IMR-90 (cell line): ENCODE results near the gene RNH1. TPM values are rescaled to one million over a fixed set of nuclear protein-coding genes. Genes with fewer than 3 reads are reported as not detected.

Experiments
- ATAC-seq: fragments of 200-7000 bp; cut with Tn5 transposase; 2 replicates; pipeline ENCODE4 v1.9.1; 2020; ENCODE audit warnings: low read depth, mild to moderate bottlenecking, moderate library complexity
- BruUV-seq: library from RNA; stranded (reverse); fragments of 400-500 nt; replicated peaks from 2 replicates; lab custom pipeline; 2021; lab: Mats Ljungman, UMichigan
- CTCF ChIA-PET: fragments of 300-600 bp; formaldehyde crosslinking; extraction: SDS; loops from one replicate; lab custom pipeline; 2021; ENCODE audit warnings: antibody characterized with exemption; lab: Yijun Ruan, JAX
- POLR2A ChIA-PET: fragments of 300-600 bp; sonication (Branson Sonifier 250); formaldehyde crosslinking; loops from one replicate; lab custom pipeline; 2022; ENCODE audit warnings: antibody characterized with exemption; ENCODE audit not compliant: unreplicated experiment; lab: Charles Lee
- DNase-seq: peaks from one replicate; pipeline ENCODE4 v3.0.0; 2013
- H2AFZ ChIP-seq: replicated peaks from 2 replicates; pipeline ENCODE3; 2013; ENCODE audit warnings: low read length, mild to moderate bottlenecking; ENCODE audit not compliant: poor library complexity
- H2AK5ac ChIP-seq: 2 replicates; pipeline ENCODE4 v1.6.1; 2013; ENCODE audit warnings: low read depth, low read length, inconsistent platforms
- H2AK9ac ChIP-seq: replicated peaks from 2 replicates; pipeline ENCODE3; 2013; ENCODE audit warnings: mild to moderate bottlenecking, low read depth, low read length, moderate library complexity; ENCODE audit not compliant: poor library complexity
- H2BK120ac ChIP-seq: 2 replicates; pipeline ENCODE4 v1.6.1; 2013; ENCODE audit warnings: low read depth, low read length, inconsistent platforms
- H2BK15ac ChIP-seq: 3 replicates; pipeline ENCODE4 v1.6.1; 2013; ENCODE audit warnings: low read depth, low read length, inconsistent platforms
- H2BK20ac ChIP-seq: 2 replicates; pipeline ENCODE4 v1.6.1; 2013; ENCODE audit warnings: low read depth, mild to moderate bottlenecking, inconsistent platforms, low read length, moderate library complexity
- H2BK5ac ChIP-seq: 2 replicates; pipeline ENCODE4 v1.6.1; 2013; ENCODE audit warnings: mild to moderate bottlenecking, low read depth, low read length, inconsistent platforms; ENCODE audit not compliant: poor library complexity, severe bottlenecking
- H3K14ac ChIP-seq: replicated peaks from 2 replicates; pipeline ENCODE4 v1.6.1; 2013; ENCODE audit warnings: low read depth, low read length, inconsistent platforms
- H3K18ac ChIP-seq: 2 replicates; pipeline ENCODE4 v1.6.1; 2013; ENCODE audit warnings: low read depth, low read length, control low read depth
- H3K23ac ChIP-seq: 2 replicates; pipeline ENCODE4 v1.6.1; 2013; ENCODE audit warnings: low read depth, low read length, inconsistent platforms
- H3K27ac ChIP-seq: 2 replicates; pipeline ENCODE4 v1.5.1; 2013; ENCODE audit warnings: mild to moderate bottlenecking, control low read depth, low read length; ENCODE audit not compliant: insufficient read depth
- H3K27me3 ChIP-seq: 2 replicates; pipeline ENCODE4 v1.6.1; 2013; ENCODE audit warnings: low read length; ENCODE audit not compliant: control insufficient read depth, insufficient read depth
- H3K36me3 ChIP-seq: 2 replicates; pipeline ENCODE4 v1.6.1; 2013; ENCODE audit warnings: low read length, mixed read lengths; ENCODE audit not compliant: control insufficient read depth, insufficient read depth
- H3K4ac ChIP-seq: 2 replicates; pipeline ENCODE4 v1.6.1; 2013; ENCODE audit warnings: low read depth, low read length, inconsistent platforms
- H3K4me1 ChIP-seq: 2 replicates; pipeline ENCODE4 v1.6.1; 2013; ENCODE audit warnings: low read length, mixed read lengths; ENCODE audit not compliant: control insufficient read depth, insufficient read depth
- H3K4me2 ChIP-seq: 2 replicates; pipeline ENCODE4 v1.6.1; 2013; ENCODE audit warnings: low read depth, mild to moderate bottlenecking, control low read depth, low read length, moderate library complexity
- H3K4me3 ChIP-seq: 2 replicates; pipeline ENCODE4 v1.5.1; 2013; ENCODE audit warnings: low read depth, mild to moderate bottlenecking, control low read depth, low read length, moderate library complexity; ENCODE audit not compliant: insufficient read depth
- H3K56ac ChIP-seq: 2 replicates; pipeline ENCODE4 v1.6.1; 2013; ENCODE audit warnings: low read length, inconsistent platforms; ENCODE audit not compliant: insufficient read depth; ENCODE audit errors: extremely low read depth
- H3K79me1 ChIP-seq, 2 experiments: 2 replicates each; pipeline ENCODE4 v1.6.1; 2013; ENCODE audit warnings: low read length in 2 of 2, inconsistent platforms in 1 of 2, low read depth in 1 of 2
- H3K9ac ChIP-seq: 2 replicates; pipeline ENCODE4 v1.6.1; 2013; ENCODE audit warnings: low read depth, low read length, control low read depth
- H3K9me1 ChIP-seq: 2 replicates; pipeline ENCODE4 v1.6.1; 2013; ENCODE audit warnings: low read length, inconsistent platforms; ENCODE audit not compliant: insufficient read depth
- H3K9me3 ChIP-seq: 2 replicates; pipeline ENCODE4 v1.6.1; 2013; ENCODE audit warnings: low read length; ENCODE audit not compliant: control insufficient read depth, insufficient read depth
- H4K20me1 ChIP-seq: 2 replicates; pipeline ENCODE4 v1.6.1; 2013; ENCODE audit warnings: low read length, inconsistent platforms; ENCODE audit not compliant: insufficient read depth
- H4K5ac ChIP-seq: 2 replicates; pipeline ENCODE4 v1.6.1; 2013; ENCODE audit warnings: mild to moderate bottlenecking, low read depth, low read length, control low read depth
- H4K8ac ChIP-seq, 2 experiments: 2 replicates each; pipeline ENCODE4 v1.6.1; 2013; ENCODE audit warnings: low read depth in 2 of 2, low read length in 2 of 2, control low read depth in 1 of 2, inconsistent platforms in 1 of 2
- H4K91ac ChIP-seq: 2 replicates; pipeline ENCODE4 v1.6.1; 2013; ENCODE audit warnings: low read depth, low read length, inconsistent platforms; ENCODE audit not compliant: insufficient read depth
- BHLHE40 ChIP-seq: fragments of 150-350 bp; IDR thresholded peaks from 2 replicates; pipeline ENCODE4 v1.6.1; 2016; ENCODE audit warnings: mild to moderate bottlenecking, low read depth, low read length
- CEBPB ChIP-seq: IDR thresholded peaks from 2 replicates; pipeline ENCODE4 v1.6.1; 2012; ENCODE audit warnings: low read depth, low read length, improper control_type of control experiment
- CHD1 ChIP-seq: IDR thresholded peaks from 2 replicates; pipeline ENCODE4 v1.6.1; 2012; ENCODE audit warnings: low read depth, low read length, improper control_type of control experiment
- CTCF ChIP-seq: conservative IDR thresholded peaks from 2 replicates; pipeline ENCODE4 v1.5.1; 2012; ENCODE audit warnings: mild to moderate bottlenecking, low read depth, low read length, improper control_type of control experiment
- FOS ChIP-seq: fragments of 150-350 bp; IDR thresholded peaks from 2 replicates; pipeline ENCODE4 v1.6.1; 2016; ENCODE audit warnings: low read depth, low read length
- MAFK ChIP-seq: IDR thresholded peaks from 2 replicates; pipeline ENCODE4 v1.6.1; 2012; ENCODE audit warnings: low read depth, low read length, improper control_type of control experiment
- MAZ ChIP-seq: IDR thresholded peaks from 2 replicates; pipeline ENCODE4 v1.6.1; 2012; ENCODE audit warnings: low read depth, mild to moderate bottlenecking, low read length, improper control_type of control experiment, moderate library complexity, borderline replicate concordance
- NFE2L2 ChIP-seq: fragments of 150-350 bp; IDR thresholded peaks from 2 replicates; pipeline ENCODE4 v1.6.1; 2016; ENCODE audit warnings: low read depth, mild to moderate bottlenecking, low read length
- POLR2A ChIP-seq: IDR thresholded peaks from 2 replicates; pipeline ENCODE4 v1.6.1; 2012; ENCODE audit warnings: mild to moderate bottlenecking, low read depth, low read length
- RAD21 ChIP-seq: IDR thresholded peaks from 2 replicates; pipeline ENCODE4 v1.6.1; 2012; ENCODE audit warnings: low read length, improper control_type of control experiment
- RCOR1 ChIP-seq: IDR thresholded peaks from 2 replicates; pipeline ENCODE4 v1.6.1; 2012; ENCODE audit warnings: mild to moderate bottlenecking, low read length, improper control_type of control experiment; ENCODE audit not compliant: insufficient replicate concordance
- RFX5 ChIP-seq: IDR thresholded peaks from 2 replicates; pipeline ENCODE4 v1.8.0; 2012; ENCODE audit warnings: low read depth, mild to moderate bottlenecking, low read length, moderate library complexity
- SMC3 ChIP-seq: fragments of 150-350 bp; IDR thresholded peaks from 2 replicates; pipeline ENCODE4 v1.6.1; 2016; ENCODE audit warnings: low read depth, mild to moderate bottlenecking, antibody characterized with exemption, low read length, moderate library complexity
- USF2 ChIP-seq: fragments of 150-350 bp; IDR thresholded peaks from 2 replicates; pipeline ENCODE4 v1.6.1; 2017; ENCODE audit warnings: mild to moderate bottlenecking, antibody characterized with exemption, low read length, low read depth
- WGBS, 2 experiments: methylation state at CpG; one replicate each; pipeline versions ENCODE4 v1.1.5 to v1.1.7; 2013; ENCODE audit warnings: missing lambda C conversion rate in 2 of 2; ENCODE audit not compliant: insufficient read length in 1 of 2; ENCODE audit errors: extremely low coverage in 2 of 2; 5-methylcytosine and 5-hydroxymethylcytosine counted together
- dilution Hi-C: fragments of 300-500 bp; cut with HindIII; formaldehyde crosslinking; loops from one replicate; pipeline ENCODE4 v1.14.3; 2018; ENCODE audit warnings: low sequenced_read_pairs; ENCODE audit not compliant: unreplicated experiment
- in situ Hi-C: fragments of 300-500 bp; cut with MboI; formaldehyde crosslinking; loops from 3 replicates; pipeline ENCODE4 v1.14.3; 2019; ENCODE audit warnings: low sequenced_read_pairs, inconsistent platforms, mixed read lengths
- intact Hi-C: fragments of 100-400 bp; cut with micrococcal nuclease; formaldehyde crosslinking; loops from 2 replicates; pipeline ENCODE4 v1.10.0; 2022
- polyA plus RNA-seq, 3 experiments: library from polyadenylated mRNA; depleted of rRNA; stranded (reverse); fragments of >200 nt; gene quantifications; 2 replicates each; pipeline ENCODE4 v1.2.3, GENCODE V29; 2012; ENCODE audit warnings: low replicate concordance in 1 of 3
- total RNA-seq: library from RNA; depleted of rRNA; stranded (reverse); fragments of >200 nt; gene quantifications from 2 replicates; pipeline ENCODE4 v1.2.3, GENCODE V29; 2012

The RNH1 gene
- total and polyA plus RNA-seq, 2 of the 4 experiments (the other 2 are of a cell fraction) = 138 to 247 TPM

GRCh38 chr11:551596-551995 lies 44.6 kb upstream of the RNH1 start (continued):
- TF ChIP-seq USF2 (no peak), MAFK (no peak)

GRCh38 chr11:551131-551530 lies 44.1 kb upstream of the RNH1 start:
- no peak overlapping the region for H2BK120ac ChIP-seq
- no peak overlapping the region for H2AK9ac ChIP-seq
- no peak overlapping the region for H4K91ac ChIP-seq
- no peak overlapping the region for H3K4me2 ChIP-seq
- H4K8ac ChIP-seq = no peak overlapping the region
- H3K18ac ChIP-seq = no peak overlapping the region
- H3K9me1 ChIP-seq = no peaks in the 10 kb centered on the region
- no peak overlapping the region for H2BK20ac ChIP-seq
- peaks cover 2% of the 10 kb centered on the region; the same call in 1 of the 2 replicates for H3K36me3 ChIP-seq
- ChIA-PET POLR2A (no interaction called here), CTCF (no interaction called here)
- in situ Hi-C loops (no loop called here), dilution Hi-C loops (no loop called here), intact Hi-C loops (loop anchor here (10.0 kb wide), 1 partner anchor 174 kb away; no protein-coding TSS in a partner anchor)
- no peaks in the 10 kb centered on the region for H3K79me1 ChIP-seq
- BruUV-seq = no TSS peak
- H2AFZ ChIP-seq = no peak overlapping the region
- ATAC-seq (no peak), DNase-seq (no peak)
- H3K27me3 ChIP-seq = peaks cover 27% of the 10 kb centered on the region
- no peaks in the 10 kb centered on the region for H3K9me3 ChIP-seq
- no peak overlapping the region for H3K9ac ChIP-seq
- 77% methylated on average over 5 of the region's 16 CpGs; no CpG with 5 or more reads in 1 of the 2 experiments for WGBS, 2 experiments
- no peak overlapping the region for H3K4ac ChIP-seq
- H3K4me3 ChIP-seq = no peak overlapping the region
- H3K14ac ChIP-seq = no peak overlapping the region
- H4K20me1 ChIP-seq = 0 out of 2 replicates have a peak, but pooled peaks cover under 1% of the 10 kb centered on the region
- no peak overlapping the region for H2AK5ac ChIP-seq
- no peak overlapping the region for H3K27ac ChIP-seq
- no peak overlapping the region for H2BK5ac ChIP-seq
- H3K23ac ChIP-seq = no peak overlapping the region
- H2BK15ac ChIP-seq = no peak overlapping the region
- peaks cover 2% of the 10 kb centered on the region; the same call in 1 of the 2 replicates for H3K4me1 ChIP-seq
- H3K56ac ChIP-seq = no peak overlapping the region
- H4K5ac ChIP-seq = no peak overlapping the region
- TF ChIP-seq POLR2A (no peak), MAFK (no peak), CHD1 (no peak), SMC3 (no peak), RCOR1 (no peak), NFE2L2 (no peak), CTCF (no peak), FOS (no peak), MAZ (no peak), BHLHE40 (no peak), RAD21 (no peak), RFX5 (no peak), CEBPB (no peak), USF2 (no peak)
